Right lobe of liver (tissue), 6 donors: ENCODE data around the gene LEKR1. TPM values are rescaled to one million over a fixed set of nuclear protein-coding genes. Genes with fewer than 3 reads are reported as not detected.

ENCODE experiments used
- ATAC-seq, 4 donors: fragments of 200-7000 bp; cut with Tn5 transposase; one replicate each; pipeline ENCODE4 v1.9.1; 2020; ENCODE audit warnings: mild to moderate bottlenecking in 4 of 4, moderate library complexity in 4 of 4
- DNase-seq, 3 donors: peaks; one replicate each; pipeline ENCODE4 v3.0.0-alpha.2; 2020
- H3K27ac ChIP-seq, 3 donors: fragments of 200-600 bp; one replicate each; pipeline ENCODE4 v1.8.0; 2022
- H3K27me3 ChIP-seq, 2 donors: fragments of 200-600 bp; one replicate each; pipeline ENCODE4 v1.8.0; 2022
- H3K36me3 ChIP-seq, 4 donors: fragments of 200-600 bp; sonication (generic) in 1 of 4; one replicate each; pipeline versions ENCODE4 v1.5.1 to v1.8.0; 2017 to 2022; ENCODE audit warnings: control low read depth in 1 of 4
- H3K4me1 ChIP-seq, 4 donors: fragments of 200-600 bp; sonication (generic) in 1 of 4; one replicate each; pipeline versions ENCODE4 v1.5.1 to v1.8.0; 2017 to 2022; ENCODE audit warnings: control low read depth in 1 of 4
- H3K4me3 ChIP-seq, 3 donors: fragments of 200-600 bp; one replicate each; pipeline ENCODE4 v1.8.0; 2022
- H3K9me3 ChIP-seq, 4 donors: fragments of 200-600 bp; sonication (generic) in 1 of 4; one replicate each; pipeline versions ENCODE4 v1.5.1 to v1.8.0; 2017 to 2022; ENCODE audit warnings: control low read depth in 1 of 4
- POLR2A ChIP-seq: fragments of 450-650 bp; IDR thresholded peaks from one replicate; pipeline ENCODE4 v1.6.1; 2017; ENCODE audit warnings: antibody characterized with exemption, mild to moderate bottlenecking
- WGBS: methylation state at CpG from one replicate; pipeline ENCODE4 v1.1.6; 2018; ENCODE audit warnings: low coverage, low lambda C conversion rate; ENCODE audit not compliant: insufficient coverage; ENCODE audit errors: missing lambda C conversion rate; 5-methylcytosine and 5-hydroxymethylcytosine counted together
- intact Hi-C, 2 donors: fragments of 100-400 bp; cut with DNase I; formaldehyde crosslinking; loops; one replicate each; pipeline versions ENCODE4 v1.11.2 to v1.14.1; 2022
- total RNA-seq, 6 experiments: library from RNA; depleted of rRNA in 2 of 6; stranded (reverse); fragments of >200 nt in 2 of 6; fragmentation: NEBNext Ultra II Directional in 3 of 6; extraction: Animal tissue kit (Norgen Biotek cat#: 25700) in 3 of 6; gene quantifications; one replicate each; pipeline versions ENCODE4 v1.1.0 to v1.2.4, GENCODE V29; 2016 to 2023
- TF ChIP-seq, protein P1 (sequence below), 4 donors: fragments of 200-600 bp in 3 of 4; fragments of 450-650 bp in 1 of 4; IDR thresholded peaks; one replicate each; pipeline versions ENCODE4 v1.5.1 to v1.8.0; 2016 to 2022; ENCODE audit warnings: antibody characterized with exemption in 4 of 4, mild to moderate bottlenecking in 2 of 4
- donor health status: DM: no; HTN: yes; CAD: no.
- donor health status: DM: no; HTN: no; CAD: no.
- donor health status: DM: no; HTN: no; CAD: no.
- donor health status: DM: no; HTN: yes; CAD: no.
- donor health status: DM: no; HTN: yes; CAD: no.

The LEKR1 gene
- total RNA-seq, 6 experiments from 2014 or later = 0.49 to 1.4 (median 0.74) TPM; not detected in 2

- H3K27ac ChIP-seq = no peak overlapping the region
- no peaks in the 10 kb centered on the region for H3K36me3 ChIP-seq
- no peak overlapping the region for H3K4me3 ChIP-seq
- WGBS = 95% methylated on average over 1 of the region's 1 CpG
- no peak for ATAC-seq
- no peak for DNase-seq
- no peaks in the 10 kb centered on the region for H3K9me3 ChIP-seq
- H3K4me1 ChIP-seq = no peaks in the 10 kb centered on the region
- no peaks in the 10 kb centered on the region for H3K27me3 ChIP-seq
- intact Hi-C loops = no loop called here
- TF ChIP-seq POLR2A = no peak
- TF ChIP-seq, protein P1, sequence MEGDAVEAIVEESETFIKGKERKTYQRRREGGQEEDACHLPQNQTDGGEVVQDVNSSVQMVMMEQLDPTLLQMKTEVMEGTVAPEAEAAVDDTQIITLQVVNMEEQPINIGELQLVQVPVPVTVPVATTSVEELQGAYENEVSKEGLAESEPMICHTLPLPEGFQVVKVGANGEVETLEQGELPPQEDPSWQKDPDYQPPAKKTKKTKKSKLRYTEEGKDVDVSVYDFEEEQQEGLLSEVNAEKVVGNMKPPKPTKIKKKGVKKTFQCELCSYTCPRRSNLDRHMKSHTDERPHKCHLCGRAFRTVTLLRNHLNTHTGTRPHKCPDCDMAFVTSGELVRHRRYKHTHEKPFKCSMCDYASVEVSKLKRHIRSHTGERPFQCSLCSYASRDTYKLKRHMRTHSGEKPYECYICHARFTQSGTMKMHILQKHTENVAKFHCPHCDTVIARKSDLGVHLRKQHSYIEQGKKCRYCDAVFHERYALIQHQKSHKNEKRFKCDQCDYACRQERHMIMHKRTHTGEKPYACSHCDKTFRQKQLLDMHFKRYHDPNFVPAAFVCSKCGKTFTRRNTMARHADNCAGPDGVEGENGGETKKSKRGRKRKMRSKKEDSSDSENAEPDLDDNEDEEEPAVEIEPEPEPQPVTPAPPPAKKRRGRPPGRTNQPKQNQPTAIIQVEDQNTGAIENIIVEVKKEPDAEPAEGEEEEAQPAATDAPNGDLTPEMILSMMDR (IDR thresholded peaks at IDR 0.05) = no peak
These were observed 94.2 kb downstream of the LEKR1 start for GRCh38 chr3:156920399-156920798.

GRCh38 chr3:156923349-156923748 lies 97.2 kb downstream of the LEKR1 start:
- TF ChIP-seq, protein P1 (IDR thresholded peaks at IDR 0.05) = no peak
- TF ChIP-seq POLR2A = no peak
- intact Hi-C loops = no loop called here
- Histone ChIP-seq H3K4me3 (no peak overlapping the region), H3K27me3 (no peaks in the 10 kb centered on the region), H3K9me3 (no peaks in the 10 kb centered on the region), H3K4me1 (no peaks in the 10 kb centered on the region), H3K36me3 (no peaks in the 10 kb centered on the region), H3K27ac (no peak overlapping the region)
- 100% methylated on average over 1 of the region's 1 CpG for WGBS
- DNase-seq (no peak), ATAC-seq (no peak)

GRCh38 chr3:156938724-156939123 lies 112.6 kb downstream of the LEKR1 start:
- TF ChIP-seq, protein P1 (IDR thresholded peaks at IDR 0.05) = no peak
- no peak for TF ChIP-seq POLR2A

DNA sequence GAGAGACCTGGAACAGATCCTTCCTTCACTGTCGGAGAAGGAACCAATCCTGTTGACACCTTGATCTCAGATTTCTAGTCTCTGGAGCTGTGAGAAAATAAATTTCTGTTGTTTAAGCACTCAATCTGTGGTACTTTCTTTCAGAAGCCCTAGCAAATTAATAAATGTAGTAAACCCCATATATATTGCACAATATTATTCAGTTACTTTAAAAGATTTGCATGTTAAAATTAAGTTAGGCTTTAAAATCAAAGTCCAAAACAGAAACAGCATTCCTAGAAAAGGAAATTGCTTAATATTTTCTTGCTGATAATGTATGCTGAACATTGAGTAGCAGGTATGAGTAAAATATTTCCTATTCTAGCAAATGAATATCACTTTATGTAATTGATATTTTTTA lies 113.2 kb downstream of the LEKR1 start:
- no peak for TF ChIP-seq POLR2A
- TF ChIP-seq, protein P1 (IDR thresholded peaks at IDR 0.05) = no peak
- no peak for ATAC-seq
- intact Hi-C loops = no loop called here

More at GRCh38 chr3:156938724-156939123, 112.6 kb downstream of the LEKR1 start:
- Histone ChIP-seq H3K4me1 (no peaks in the 10 kb centered on the region), H3K4me3 (no peak overlapping the region), H3K9me3 (no peaks in the 10 kb centered on the region), H3K27ac (no peak overlapping the region), H3K36me3 (no peaks in the 10 kb centered on the region), H3K27me3 (no peaks in the 10 kb centered on the region)
- 98% methylated on average over 2 of the region's 2 CpGs for WGBS
- ATAC-seq (no peak), DNase-seq (no peak)
- intact Hi-C loops = no loop called here

GRCh38 chr3:156941311-156941710 lies 115.2 kb downstream of the LEKR1 start:
- no peak overlapping the region for H3K4me3 ChIP-seq
- TF ChIP-seq POLR2A = no peak
- TF ChIP-seq, protein P1 (IDR thresholded peaks at IDR 0.05) = no peak
- DNase-seq (no peak), ATAC-seq (no peak)
- H3K9me3 ChIP-seq = no peaks in the 10 kb centered on the region
- H3K27me3 ChIP-seq = no peaks in the 10 kb centered on the region
- no peak overlapping the region for H3K27ac ChIP-seq
- H3K36me3 ChIP-seq = no peaks in the 10 kb centered on the region
- no peaks in the 10 kb centered on the region for H3K4me1 ChIP-seq
- 88% methylated on average over 4 of the region's 4 CpGs for WGBS
- intact Hi-C loops = no loop called here

More for the DNA sequence above, 113.2 kb downstream of the LEKR1 start:
- no peaks in the 10 kb centered on the region for H3K36me3 ChIP-seq
- WGBS = 91% methylated on average over 1 of the region's 1 CpG
- no peak overlapping the region for H3K27ac ChIP-seq
- no peaks in the 10 kb centered on the region for H3K4me1 ChIP-seq
- no peaks in the 10 kb centered on the region for H3K9me3 ChIP-seq
- no peak overlapping the region for H3K4me3 ChIP-seq
- no peak for DNase-seq
- no peaks in the 10 kb centered on the region for H3K27me3 ChIP-seq
